RWPE2 (cell line): Measurements from ENCODE around the gene PIWIL4.

ENCODE experiments used
- ATAC-seq: fragments of 200-7000 bp; cut with Tn5 transposase; 3 replicates; pipeline ENCODE4 v1.9.1; 2021; ENCODE audit warnings: low read depth
- DNase-seq: peaks from one replicate; pipeline ENCODE4 v3.0.0-alpha.2; 2020; ENCODE audit warnings: low spot score
- H3K27ac ChIP-seq: fragments of 450-650 bp; 2 replicates; pipeline ENCODE4 v1.5.1; 2017; ENCODE audit warnings: mild to moderate bottlenecking; ENCODE audit not compliant: poor library complexity, severe bottlenecking
- H3K27me3 ChIP-seq: fragments of 250-450 bp; sonication (Bioruptor Pico); 2 replicates; pipeline ENCODE4 v1.5.1; 2021; ENCODE audit warnings: mild to moderate bottlenecking, moderate library complexity; ENCODE audit not compliant: insufficient read depth, poor library complexity, severe bottlenecking
- H3K36me3 ChIP-seq: fragments of 250-450 bp; sonication (Bioruptor Pico); 2 replicates; pipeline ENCODE4 v1.5.1; 2020; ENCODE audit warnings: low read depth, mild to moderate bottlenecking, moderate library complexity
- H3K4me1 ChIP-seq: fragments of 250-450 bp; sonication (Bioruptor Pico); 2 replicates; pipeline ENCODE4 v1.5.1; 2021; ENCODE audit warnings: mild to moderate bottlenecking, moderate library complexity; ENCODE audit not compliant: insufficient read depth, poor library complexity, severe bottlenecking
- H3K4me3 ChIP-seq: fragments of 250-450 bp; sonication (Bioruptor Pico); 2 replicates; pipeline ENCODE4 v1.5.1; 2021; ENCODE audit warnings: mild to moderate bottlenecking, moderate library complexity; ENCODE audit not compliant: severe bottlenecking
- H3K9me3 ChIP-seq: fragments of 250-450 bp; sonication (Bioruptor Pico); 2 replicates; pipeline ENCODE4 v1.5.1; 2021; ENCODE audit warnings: mild to moderate bottlenecking, moderate library complexity; ENCODE audit not compliant: severe bottlenecking
- CTCF ChIP-seq: fragments of 450-650 bp; IDR thresholded peaks from one replicate; pipeline ENCODE4 v1.5.1; 2017; ENCODE audit warnings: mild to moderate bottlenecking, moderate library complexity; ENCODE audit not compliant: poor library complexity, severe bottlenecking

Gene PIWIL4

GRCh38 chr11:94654201-94654600 lies 87.0 kb downstream of the PIWIL4 start:
- ATAC-seq (no peak), DNase-seq (no peak)
- H3K27me3 ChIP-seq, result no peaks in the 10 kb centered on the region
- H3K36me3 ChIP-seq, result no peaks in the 10 kb centered on the region
- TF ChIP-seq CTCF, result no peak
- no peak overlapping the region for H3K4me3 ChIP-seq
- no peak overlapping the region for H3K27ac ChIP-seq
- no peaks in the 10 kb centered on the region for H3K4me1 ChIP-seq
- no peaks in the 10 kb centered on the region for H3K9me3 ChIP-seq

- DNase-seq, result no peak
- Histone ChIP-seq H3K4me1 (no peaks in the 10 kb centered on the region), H3K4me3 (no peak overlapping the region), H3K27ac (no peak overlapping the region), H3K36me3 (no peaks in the 10 kb centered on the region), H3K27me3 (no peaks in the 10 kb centered on the region), H3K9me3 (no peaks in the 10 kb centered on the region)
- ATAC-seq, result no peak
- TF ChIP-seq CTCF, result no peak
Measured at GRCh38 chr11:94655291-94655690, 88.1 kb downstream of the PIWIL4 start.

GRCh38 chr11:94655956-94656355 lies 88.8 kb downstream of the PIWIL4 start:
- Histone ChIP-seq H3K9me3 (no peaks in the 10 kb centered on the region), H3K36me3 (no peaks in the 10 kb centered on the region), H3K4me1 (no peaks in the 10 kb centered on the region), H3K27me3 (no peaks in the 10 kb centered on the region), H3K4me3 (no peak overlapping the region), H3K27ac (no peak overlapping the region)
- DNase-seq (no peak), ATAC-seq (no peak)
- TF ChIP-seq CTCF, result no peak

GRCh38 chr11:94656968-94657367 lies 89.8 kb downstream of the PIWIL4 start:
- H3K9me3 ChIP-seq, result no peaks in the 10 kb centered on the region
- no peak overlapping the region for H3K4me3 ChIP-seq
- DNase-seq (no peak), ATAC-seq (no peak)
- no peaks in the 10 kb centered on the region for H3K27me3 ChIP-seq
- H3K27ac ChIP-seq, result no peak overlapping the region
- no peak for TF ChIP-seq CTCF
- no peaks in the 10 kb centered on the region for H3K4me1 ChIP-seq
- H3K36me3 ChIP-seq, result no peaks in the 10 kb centered on the region

GRCh38 chr11:94657629-94658028 lies 90.5 kb downstream of the PIWIL4 start:
- H3K4me1 ChIP-seq, result peaks cover 5% of the 10 kb centered on the region
- ATAC-seq, result no peak

More at GRCh38 chr11:94657629-94658028, 90.5 kb downstream of the PIWIL4 start:
- no peaks in the 10 kb centered on the region for H3K36me3 ChIP-seq
- no peak overlapping the region for H3K4me3 ChIP-seq
- no peak for DNase-seq
- no peak for TF ChIP-seq CTCF
- H3K27ac ChIP-seq, result no peak overlapping the region
- no peaks in the 10 kb centered on the region for H3K9me3 ChIP-seq
- H3K27me3 ChIP-seq, result no peaks in the 10 kb centered on the region
